RPMI8226 (cell line): ENCODE results near the gene MPPED2.

Experiments used
- DNase-seq: peaks from one replicate; pipeline ENCODE4 v3.0.0-alpha.2; 2015

Gene MPPED2

GRCh38 chr11:30405385-30405784 lies 180.8 kb downstream of the MPPED2 start:
- no peak for DNase-seq

GRCh38 chr11:30404136-30404535 lies 182.0 kb downstream of the MPPED2 start:
- DNase-seq, result no peak

GRCh38 chr11:30395751-30396150 lies 190.4 kb downstream of the MPPED2 start:
- DNase-seq, result no peak

DNA sequence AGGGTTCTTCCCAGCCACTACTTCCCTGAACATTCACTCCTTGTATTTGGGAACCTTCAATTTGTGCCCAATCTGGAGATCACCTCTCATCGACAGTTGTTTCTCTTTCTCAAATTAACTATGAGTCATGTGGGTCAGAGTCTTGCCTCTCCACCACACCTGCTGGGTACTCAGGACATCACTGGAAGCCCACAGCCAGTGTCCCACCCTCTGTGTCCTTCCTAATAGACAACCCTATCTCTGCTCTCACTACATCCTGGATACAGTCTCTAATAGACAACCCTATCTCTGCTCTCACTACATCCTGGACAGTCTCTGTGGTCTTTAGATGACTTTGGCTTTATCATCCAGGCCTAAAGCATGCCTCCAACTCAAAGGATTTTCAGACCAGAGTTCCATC lies 193.1 kb downstream of the MPPED2 start:
- no peak for DNase-seq

DNA sequence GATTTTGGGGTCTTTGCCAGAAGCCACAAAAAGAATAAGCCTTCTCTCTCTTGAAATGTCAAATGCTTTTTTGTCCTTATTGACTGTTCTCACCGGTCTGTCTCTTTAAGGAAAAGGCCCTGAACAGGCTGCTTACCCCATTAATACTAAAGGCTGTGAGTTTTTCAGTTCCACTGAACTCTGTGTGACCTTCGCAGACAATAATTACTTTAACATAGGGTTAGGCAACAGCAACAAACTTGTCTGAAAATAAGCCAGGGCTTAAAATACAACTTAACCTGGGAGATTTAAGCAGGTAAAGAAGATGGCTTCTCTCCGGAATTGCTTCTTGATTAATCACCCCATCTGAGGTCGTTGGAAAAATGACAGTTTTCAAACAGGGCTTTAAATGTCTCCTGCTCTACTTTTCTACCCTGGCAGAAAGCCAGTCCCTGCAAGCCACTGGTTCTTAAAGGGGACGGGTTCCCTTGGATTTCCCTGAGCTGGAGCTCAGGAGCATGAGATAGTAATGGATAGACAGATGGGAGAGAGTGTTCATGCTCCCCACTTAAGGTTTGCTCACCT lies 193.8 kb downstream of the MPPED2 start:
- peak; percentile 68 for DNase-seq

DNA sequence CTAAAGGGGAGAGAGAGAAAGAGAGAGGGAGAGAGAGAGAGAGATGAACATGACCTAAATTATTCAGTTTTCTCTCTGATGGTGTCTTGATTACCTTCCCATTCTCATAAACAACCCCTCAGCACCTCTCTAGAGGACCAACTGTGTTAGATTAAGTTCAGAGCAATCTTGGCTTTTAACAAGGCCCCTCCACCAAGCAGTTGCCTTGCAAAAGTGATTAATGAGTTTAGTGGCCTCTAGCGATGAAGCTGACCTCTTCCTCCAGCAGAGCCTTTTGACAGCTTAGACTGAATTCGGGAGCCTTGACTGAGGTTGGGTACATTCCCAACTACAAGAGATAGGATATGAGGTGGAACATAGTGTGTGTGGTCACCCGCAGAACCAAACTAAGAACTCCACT lies 197.2 kb downstream of the MPPED2 start:
- DNase-seq, result no peak

- no peak for DNase-seq
These were observed 198.0 kb downstream of the MPPED2 start for GRCh38 chr11:30387891-30388861.

DNA sequence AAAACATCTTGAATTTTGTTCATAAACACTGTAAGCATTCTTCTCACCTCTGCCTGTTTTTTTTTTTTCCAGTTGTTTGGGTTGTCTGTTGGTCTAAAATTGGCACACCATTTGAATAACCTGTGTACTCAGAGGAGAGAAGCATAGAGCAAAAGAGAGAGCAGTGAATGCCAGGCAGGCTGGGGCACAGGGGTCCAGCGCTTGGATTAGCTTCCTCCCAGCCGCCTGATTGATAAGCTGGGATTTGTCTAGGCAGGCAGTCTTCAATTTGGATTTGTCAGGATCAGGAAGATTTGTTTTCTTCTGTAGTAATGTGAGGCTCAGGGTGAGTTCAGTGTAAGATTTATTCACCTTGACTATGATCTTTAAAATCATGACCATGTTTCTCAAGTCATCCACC lies 204.3 kb downstream of the MPPED2 start:
- no peak for DNase-seq

DNA sequence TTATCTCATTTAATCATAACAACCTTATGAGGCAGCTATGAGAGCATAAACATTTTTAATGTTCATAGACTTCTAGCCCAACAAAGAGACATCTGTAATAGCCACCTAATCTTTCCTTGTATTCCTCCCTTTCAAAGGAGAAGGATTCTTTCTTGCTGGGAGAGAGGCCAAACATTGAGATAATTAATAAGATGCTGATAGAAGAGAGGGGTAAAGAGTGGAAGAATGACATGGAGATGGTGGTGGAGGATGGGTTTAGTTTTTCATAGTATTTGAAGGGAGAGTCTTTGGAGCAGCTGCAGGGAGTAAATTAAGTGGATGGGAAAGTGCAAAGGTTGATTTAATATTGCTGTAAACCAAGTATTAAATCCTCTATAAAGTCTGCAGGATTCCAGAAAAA lies 205.3 kb downstream of the MPPED2 start:
- no peak for DNase-seq

GRCh38 chr11:30377347-30377746 lies 208.8 kb downstream of the MPPED2 start:
- no peak for DNase-seq

DNA sequence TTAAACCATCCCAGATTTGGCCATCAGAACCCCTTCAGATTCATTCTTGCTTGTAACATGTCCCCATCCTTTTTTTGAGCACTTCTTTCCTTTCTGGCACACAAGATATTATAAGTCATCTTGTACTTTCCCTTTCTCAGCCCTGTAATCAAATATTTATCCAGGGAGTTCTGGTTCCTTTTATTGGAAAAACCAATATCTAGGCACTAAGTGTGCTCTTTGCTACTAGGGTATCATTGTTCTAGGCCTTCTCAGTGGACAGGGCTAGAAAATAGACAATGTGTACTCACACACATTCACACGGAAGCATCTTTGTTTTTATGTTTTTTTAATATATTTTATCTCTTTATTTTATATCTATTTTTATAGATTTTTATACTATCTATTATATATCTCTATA lies 216.0 kb downstream of the MPPED2 start:
- no peak for DNase-seq

GRCh38 chr11:30368394-30368793 lies 217.8 kb downstream of the MPPED2 start:
- no peak for DNase-seq

DNA sequence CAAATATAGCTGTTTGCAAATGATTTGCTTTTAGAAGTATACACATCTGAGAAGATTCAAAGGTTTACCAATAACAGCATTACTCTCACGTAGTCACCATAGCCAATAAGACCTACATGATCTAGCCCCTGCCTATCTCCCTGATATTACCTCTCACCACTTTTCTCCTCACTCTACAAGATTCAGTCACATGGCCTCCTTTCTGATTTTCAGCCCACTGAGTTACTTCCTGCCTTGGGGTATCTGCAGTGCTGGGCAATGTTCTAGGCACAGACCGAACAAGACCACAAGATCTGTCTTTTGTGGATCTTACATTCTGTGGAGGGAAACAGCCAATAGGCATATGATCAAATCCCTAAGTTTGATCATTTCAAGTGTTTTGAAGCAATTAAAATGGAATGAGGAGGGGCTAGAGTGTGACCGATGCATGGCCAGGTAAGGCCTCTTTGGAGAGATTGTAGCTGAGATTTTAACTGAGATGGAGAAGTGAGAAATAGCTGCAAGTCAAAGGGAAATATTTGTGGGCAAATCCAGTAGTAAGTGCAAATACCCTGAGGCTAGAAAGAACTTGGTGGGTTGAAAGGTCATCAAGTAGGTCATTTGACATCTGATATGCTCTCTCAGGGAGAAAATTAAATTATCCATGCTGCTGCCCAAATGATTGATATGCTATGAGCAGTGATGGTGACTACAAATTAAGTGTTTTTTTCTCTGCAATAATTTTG lies 220.2 kb downstream of the MPPED2 start:
- no peak for DNase-seq

DNA sequence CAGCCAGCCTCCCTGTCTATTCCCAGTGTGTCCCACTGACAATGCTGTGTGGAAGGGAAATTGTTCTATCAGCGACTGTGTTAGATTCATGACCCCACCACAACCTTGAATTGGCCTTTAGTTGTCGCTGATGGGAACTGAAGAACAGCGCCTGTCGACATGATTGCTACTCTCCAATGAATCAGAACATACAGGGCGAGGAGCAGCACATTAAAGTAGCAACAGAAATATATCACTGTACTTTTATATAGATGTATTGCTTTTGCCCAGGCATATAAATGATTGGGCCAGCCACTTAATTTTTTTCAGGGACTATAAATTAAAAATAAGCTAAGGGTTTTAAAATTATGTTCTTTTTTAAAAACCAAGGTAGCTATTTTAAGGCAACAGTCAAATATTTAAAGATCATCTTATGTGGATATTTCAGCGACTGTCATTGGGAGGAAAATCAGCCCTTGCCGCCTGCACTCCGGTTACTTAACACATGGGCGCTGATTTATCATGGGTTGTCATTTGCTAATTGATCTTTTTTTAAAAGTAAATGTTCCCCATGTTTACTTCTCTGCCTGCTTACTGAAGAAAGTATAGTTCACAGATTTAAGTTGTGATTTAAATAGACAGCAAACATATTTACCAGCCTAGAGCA lies 221.2 kb downstream of the MPPED2 start:
- no peak for DNase-seq

DNA sequence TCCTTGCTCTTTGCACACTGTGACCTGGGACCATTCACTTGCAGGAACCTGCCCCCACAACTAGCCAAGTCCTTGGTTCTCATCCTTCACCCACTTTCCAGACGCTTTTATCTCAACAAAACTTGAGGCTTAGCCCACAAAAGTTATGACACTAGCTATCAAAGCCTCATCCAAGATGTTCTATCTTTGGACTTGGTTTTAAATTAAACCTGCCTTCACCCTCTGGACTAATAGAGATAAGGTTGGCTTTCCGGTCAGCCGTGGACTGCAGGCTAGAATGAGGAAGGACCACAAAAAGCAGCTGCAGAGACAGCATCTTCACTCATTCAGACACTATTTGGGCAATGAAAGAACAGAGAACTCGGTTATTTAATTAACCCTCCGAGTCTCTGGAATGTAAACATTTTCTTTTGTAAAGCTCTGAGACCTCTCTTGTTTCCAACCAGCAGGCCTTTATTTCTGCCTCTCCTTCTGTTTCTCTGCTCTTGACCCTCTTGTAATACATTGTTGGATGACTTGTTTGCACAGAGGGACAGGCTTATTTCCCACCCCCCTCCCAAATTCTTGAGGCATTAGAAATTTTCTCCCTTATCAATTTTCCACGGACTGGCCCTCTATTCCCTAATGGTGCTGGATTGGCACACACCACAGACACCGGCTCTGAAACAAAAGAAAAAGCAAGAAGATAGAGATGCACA lies 221.9 kb downstream of the MPPED2 start:
- no peak for DNase-seq

GRCh38 chr11:30360741-30361140 lies 225.4 kb downstream of the MPPED2 start:
- DNase-seq, result no peak
